ENCODE measurements around the gene SP110.
"Not testable (repeated sequence)": the region's sequence is repeated elsewhere in the genome, so short reads cannot be mapped to it uniquely, and the experiment has no call there.

Gene SP110

DNA sequence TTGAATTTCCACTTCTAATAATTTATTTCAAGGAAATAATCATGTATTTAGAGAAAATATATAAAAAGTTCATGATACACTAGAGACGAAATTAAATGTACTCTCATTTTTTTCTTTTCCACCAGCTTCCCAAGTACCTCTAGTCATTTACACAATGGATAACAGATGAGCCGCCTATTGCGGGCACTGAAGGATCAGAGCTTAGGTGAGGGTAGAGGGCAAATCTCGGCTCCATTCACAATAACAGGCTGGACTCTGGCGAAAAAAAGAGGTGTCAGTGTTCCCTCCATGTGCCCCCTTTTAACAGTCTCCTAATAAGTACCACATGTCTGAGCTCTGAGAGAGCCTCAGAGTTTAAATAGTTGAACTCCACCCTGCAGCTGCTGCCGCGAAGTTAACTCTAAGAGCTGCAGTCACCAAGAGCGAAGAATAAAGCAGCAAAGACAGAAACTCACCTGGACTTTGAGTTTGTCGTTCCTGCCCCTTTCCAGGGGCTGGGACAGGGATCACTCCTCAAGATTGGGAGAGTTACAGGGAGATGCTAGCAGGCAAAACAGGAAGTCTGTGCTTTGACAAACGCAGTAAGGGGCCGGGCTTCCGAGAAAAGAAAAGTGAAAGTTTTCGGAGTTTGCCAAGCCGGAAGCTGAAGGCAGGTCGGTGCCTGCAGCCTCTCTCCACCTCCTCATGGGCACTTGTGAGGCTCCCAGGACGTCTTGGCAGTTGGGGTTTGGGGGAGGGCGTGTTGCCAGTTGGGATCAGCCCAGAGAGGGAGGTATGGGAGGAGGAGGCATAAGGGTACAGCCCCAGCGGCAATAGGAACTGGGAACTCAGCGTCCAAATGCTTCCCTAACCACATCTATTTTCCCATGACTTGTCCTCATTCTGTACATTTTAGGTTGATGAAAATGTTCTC lies at the start of gene SP110:
SP110 (minus strand) TSS at position 566 of the 913 bp plus-strand sequence. CDS start 3,057 bp downstream, outside the sequence.
- FAIRE-seq, result no peak

DNA sequence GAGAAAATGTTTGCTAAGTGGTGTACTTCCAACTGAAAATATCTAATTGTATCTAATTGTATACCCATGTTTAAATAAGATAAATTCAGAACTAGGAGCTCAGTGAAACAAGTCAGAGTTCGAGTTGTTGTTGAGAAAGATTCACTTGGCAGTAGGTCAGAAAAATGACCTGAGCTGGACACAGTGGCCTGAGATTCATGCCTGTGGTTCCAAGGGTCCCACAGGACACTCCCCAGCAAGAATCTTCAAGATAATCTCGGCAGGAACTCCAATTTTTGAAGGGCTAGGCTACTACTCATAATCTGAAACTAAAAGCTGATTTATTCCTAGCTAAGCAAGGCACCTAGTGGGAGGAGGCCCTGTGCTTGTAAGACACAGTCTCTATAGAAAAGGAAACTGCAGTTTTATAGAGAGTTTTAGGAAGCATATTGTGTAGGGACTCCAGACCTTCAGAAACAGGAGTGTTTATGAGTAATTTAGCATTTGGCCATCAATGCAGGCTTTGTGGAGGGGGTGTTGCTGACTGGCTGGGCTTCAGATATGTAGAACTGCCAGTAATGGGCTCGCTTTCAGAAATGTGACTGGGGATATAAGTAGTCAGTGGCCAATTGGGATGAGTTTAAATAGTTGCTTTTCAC lies 48.9 kb upstream of the SP110 start:
- FAIRE-seq, result no peak

DNA sequence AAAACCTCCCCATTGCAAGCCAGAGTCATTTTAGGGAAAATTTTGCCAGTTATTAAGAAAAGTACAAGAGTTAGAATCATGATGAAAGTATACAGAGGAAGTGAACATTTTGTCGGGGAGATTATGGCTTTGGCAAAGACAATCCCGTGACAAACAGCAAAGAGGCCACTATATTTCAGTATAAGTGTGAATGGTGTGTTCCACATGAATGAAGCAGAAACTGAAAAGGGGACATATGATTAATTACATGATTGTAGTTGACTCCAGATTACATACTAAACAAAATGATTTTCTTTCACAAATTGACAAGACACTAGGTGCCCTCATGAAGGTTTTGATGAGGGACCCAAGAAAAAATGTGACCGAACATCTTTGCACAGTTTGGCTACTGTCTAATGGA lies 47.8 kb upstream of the SP110 start:
- FAIRE-seq, result no peak

DNA sequence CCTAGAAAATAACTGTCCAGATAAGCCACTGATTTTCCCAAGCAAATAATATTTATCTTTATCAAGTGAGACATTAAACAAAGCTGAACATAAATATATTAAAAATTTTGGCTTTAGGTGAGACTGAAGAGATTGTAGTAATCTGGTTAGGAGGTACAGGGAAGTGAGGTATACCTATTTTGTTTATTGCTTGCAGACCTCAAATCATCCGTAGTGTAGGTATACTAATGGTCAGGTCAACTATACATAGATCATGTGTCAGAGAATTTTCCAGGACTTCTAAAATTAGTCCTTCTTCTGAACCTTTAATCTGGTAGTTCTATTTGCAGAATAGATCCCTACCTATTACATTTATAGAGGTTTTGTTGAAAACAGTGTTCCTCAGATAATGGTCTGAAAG lies 47.3 kb upstream of the SP110 start:
- FAIRE-seq, result no peak

DNA sequence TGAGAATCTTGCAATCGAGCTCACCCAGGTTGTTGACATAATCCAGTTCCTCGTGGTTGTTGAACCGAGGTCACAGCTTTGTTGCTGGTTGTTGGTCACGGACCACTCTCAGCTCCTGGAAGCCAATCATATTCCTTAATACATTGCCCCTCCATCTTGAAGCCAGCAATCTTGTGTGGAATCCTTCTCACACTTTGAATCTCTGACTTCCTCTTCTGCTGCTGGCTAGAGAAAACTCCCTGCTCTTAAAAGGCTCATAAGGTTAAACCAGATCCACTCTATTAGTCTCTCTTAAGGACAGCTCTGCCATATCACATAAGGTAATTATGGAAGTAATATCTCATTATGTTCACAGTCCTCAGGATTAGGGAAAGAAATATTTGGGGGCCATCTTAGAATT lies 46.9 kb upstream of the SP110 start:
- FAIRE-seq, result no peak

DNA sequence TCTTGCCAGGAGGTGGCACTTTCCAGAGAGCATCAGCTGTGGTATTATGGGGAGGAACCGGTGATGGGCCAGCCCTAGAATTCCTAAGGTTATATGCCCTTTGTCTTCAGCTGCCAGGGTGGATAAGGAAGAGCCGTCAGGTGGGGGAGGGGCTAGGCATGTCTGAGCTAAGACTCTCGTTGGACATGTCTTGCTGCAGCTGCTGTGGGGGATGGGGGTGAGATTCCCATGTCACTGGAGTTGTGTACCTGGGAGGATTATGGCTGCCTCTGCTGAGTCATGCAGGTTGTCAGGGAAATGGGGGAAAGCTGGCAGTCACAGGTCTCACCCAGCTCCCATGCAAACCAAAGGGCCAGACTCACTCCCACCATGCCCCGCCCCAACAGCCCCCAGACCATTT lies 45.2 kb upstream of the SP110 start:
- not testable (repeated sequence) for FAIRE-seq

DNA sequence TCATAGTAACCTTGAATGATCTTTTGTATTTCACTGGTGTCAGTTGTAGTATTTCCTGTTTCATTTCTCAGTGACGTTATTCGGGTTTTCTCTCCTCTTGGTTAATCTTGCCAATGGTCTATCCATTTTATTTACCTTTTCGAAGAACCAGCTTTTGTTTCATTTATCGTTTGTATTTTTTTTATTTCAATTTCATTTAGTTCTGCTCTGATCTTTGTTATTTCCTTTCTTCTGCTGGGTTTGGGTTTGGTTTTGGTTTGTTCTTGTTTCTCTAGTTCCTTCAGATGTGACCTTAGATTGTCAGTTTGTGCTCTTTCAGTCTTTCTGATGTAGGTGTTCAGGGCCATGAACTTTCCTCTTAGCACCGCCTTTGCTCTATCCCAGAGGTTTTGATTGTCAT lies 42.5 kb upstream of the SP110 start:
- no peak for FAIRE-seq

DNA sequence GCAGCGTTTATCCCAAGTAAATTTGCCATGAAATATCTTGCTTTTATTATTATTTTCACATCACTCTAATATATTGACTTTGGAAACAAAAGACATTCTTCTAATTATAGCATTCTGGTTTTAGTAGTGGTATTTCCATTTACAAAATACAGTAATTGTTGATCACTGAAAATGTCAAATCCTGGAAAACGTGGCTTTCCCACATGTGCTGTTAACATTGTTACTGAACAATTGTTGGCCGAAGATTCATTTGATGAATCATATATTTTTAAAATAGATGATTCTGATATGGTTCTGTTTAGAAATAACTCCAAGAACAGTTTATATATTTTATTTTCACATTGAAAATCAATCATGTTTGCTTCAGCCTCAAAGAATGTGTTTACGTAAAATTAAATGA lies 38.7 kb upstream of the SP110 start:
- FAIRE-seq, result no peak

DNA sequence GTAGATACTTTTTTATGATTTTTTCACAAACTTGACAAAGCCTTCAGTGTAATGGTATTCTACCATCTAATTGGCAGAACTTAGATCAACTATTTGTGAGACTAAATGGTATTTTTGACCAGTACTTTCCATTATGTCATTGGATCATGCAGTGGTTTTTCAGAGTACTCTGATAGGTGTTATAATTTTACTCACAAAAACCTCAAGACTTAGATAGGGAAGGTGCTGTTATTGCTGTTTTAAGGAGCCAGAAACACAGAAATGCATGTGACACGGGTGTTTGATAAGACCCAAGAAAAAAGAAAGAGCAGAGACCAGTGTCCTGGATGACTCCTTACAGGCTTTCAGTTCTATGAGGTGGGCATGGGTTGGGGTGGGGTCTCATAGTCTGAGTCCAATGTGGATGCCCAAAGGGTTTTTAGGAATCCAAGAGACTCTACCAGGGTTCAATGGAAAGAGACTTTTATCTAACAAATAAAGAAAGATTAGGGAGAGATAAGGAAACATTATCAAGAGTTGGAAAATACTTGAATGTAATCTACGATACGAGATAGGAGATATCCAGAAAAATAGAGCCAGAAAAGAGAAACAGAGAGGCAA lies 37.0 kb upstream of the SP110 start:
- FAIRE-seq, result no peak

DNA sequence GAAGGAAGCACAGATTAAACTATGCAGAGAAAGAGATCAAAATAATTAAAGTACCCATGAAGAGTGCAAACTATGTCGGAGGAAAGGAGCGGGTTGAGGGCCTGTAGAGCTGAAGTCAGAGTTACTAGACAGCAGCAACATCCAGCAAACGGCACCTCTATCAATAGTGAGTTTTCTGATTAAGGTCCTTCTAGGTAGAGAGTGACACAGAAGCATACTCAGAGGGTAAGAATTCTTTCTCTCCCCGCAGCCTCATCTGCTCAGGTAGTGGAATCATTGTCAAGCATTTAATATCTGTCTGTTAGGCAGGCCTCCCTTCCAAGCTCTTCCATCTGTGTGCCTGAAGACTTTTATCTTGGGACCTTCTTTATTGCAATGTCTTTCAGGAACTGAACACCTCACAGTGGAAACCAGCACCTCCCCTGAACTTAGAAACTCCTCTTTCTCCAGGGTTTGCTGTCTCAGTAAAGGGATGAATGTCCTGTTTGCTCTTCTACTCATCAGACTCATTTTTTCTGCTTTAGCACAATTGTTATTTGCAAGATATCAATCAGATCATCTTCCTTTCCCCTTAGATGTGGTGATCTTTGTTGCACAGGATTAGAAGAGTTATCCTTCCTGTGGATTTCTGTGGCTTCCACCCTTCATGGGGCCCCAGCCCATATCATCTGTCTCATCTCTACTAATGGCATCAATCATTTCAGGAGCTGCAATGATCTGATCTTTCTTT lies 34.5 kb upstream of the SP110 start:
- no peak for FAIRE-seq

DNA sequence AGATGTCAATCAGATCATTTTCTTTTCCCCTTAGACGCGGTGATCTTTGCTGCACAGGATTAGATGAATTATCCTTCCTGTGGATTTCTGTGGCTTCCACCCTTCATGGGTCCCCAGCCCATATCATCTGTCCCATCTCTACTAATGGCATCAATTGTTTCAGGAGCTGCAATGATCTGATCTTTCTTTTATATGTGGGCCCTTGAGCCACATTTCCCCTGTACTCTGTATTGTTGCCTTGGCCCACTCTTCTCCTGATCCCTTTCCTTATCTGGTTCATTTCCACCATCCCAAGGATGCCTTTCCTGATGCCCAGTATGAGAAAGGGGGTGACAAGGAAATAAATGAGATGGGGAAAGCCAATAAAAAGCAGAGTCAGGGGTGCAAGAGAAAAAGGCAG lies 30.4 kb upstream of the SP110 start:
- no peak for FAIRE-seq

DNA sequence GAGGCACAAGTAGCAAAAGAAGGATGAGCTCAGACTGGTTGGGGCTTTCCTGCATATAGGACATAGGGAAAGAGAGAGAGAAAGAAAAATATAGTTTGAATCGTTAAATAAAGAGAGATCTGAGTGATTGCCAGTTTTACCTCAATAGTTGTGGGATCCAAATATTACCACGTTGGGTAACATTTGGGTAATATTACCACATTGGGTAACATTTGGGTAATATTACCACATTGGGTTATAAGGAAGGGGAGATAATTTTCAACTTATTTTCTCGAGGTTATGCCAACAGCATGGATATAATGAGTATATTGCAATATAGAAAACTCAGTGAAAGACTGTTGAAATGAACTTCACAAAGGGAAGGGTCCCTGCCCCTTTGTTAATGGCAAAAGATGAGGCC lies 26.4 kb upstream of the SP110 start:
- FAIRE-seq, result no peak

DNA sequence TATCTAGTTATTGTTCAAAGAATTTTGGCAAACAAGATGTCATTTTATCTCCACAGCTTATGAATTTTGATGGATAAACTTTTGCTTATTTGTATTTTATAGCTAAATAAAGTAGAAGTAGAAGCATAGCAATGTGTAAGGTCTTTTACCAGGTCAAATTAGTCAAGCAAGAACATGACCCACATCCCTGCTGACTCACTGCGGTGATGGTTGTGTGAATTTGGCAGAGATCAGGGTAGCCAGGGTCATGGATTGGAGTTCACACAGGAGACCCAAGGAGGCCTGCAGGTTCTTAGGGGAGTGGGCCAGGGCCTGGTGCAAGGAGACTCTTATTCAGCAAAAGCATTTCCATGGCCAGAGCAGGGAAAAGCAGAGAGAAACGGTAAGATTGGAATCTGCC lies 24.4 kb upstream of the SP110 start:
- FAIRE-seq, result no peak

DNA sequence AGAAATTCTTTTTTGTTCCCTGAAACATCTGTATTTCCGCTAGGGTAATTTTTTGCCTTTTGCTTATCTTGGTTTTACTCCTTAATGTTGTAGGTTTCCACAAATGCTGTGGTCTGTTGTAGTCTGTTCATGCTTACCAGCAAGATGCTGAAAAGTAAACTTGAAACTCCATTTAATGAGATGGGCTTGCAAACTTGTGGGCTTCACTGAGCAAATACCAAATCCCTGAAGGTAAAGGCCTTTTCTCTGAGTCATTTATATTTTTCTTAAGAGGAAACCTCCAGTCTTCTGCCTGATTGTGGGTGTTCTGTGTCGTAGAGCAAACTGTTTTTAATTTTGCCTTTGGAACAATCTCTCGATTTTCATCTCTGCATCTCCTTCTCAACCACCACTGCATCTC lies 15.1 kb upstream of the SP110 start:
- FAIRE-seq, result no peak

DNA sequence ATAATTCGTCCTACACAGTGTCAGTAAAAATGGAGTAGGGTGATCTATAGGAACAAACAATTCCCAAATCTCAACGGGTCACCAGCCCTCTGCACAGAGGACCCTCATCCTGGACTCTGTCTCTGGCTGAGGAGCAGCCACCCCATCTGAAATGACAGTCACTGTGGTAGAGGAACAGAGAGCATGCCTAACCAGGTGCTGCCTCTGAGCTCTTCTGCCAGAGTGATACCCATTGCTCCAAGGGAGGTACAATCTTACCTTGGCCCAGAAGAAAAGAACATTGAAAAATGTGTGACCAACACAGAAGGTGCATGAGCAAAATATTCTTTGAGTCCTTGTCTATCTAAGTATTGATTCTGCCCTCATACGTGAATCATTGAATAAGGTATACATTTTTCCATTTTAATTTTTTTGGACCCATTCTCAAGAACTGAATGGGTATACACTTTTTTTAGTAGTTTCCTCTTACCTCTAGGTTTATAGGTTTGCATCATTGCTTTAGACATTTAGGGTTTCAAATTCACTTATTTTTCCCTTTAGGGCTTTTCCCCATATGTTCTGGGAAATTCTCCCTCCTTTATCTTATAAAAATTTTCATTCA lies 14.4 kb upstream of the SP110 start:
- no peak for FAIRE-seq

DNA sequence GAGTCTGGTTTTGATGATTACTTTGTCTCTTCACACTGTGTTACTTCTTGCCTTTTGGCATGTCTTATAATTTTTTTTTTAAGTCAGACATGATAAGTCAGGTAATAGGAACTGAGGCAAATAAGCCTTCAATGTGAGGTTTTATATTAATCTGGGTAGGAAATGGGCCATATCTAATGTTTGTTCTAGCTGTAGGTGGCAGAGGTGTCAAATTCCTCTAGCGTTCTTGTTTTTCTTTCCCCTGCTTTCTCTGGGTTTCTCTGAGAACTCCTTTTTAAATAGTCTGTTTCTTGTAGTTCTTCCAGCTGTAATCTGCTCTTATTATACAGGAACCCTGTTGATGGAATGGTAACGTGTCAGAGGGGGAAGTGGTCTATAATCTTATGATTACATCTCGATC lies 11.5 kb upstream of the SP110 start:
- no peak for FAIRE-seq

DNA sequence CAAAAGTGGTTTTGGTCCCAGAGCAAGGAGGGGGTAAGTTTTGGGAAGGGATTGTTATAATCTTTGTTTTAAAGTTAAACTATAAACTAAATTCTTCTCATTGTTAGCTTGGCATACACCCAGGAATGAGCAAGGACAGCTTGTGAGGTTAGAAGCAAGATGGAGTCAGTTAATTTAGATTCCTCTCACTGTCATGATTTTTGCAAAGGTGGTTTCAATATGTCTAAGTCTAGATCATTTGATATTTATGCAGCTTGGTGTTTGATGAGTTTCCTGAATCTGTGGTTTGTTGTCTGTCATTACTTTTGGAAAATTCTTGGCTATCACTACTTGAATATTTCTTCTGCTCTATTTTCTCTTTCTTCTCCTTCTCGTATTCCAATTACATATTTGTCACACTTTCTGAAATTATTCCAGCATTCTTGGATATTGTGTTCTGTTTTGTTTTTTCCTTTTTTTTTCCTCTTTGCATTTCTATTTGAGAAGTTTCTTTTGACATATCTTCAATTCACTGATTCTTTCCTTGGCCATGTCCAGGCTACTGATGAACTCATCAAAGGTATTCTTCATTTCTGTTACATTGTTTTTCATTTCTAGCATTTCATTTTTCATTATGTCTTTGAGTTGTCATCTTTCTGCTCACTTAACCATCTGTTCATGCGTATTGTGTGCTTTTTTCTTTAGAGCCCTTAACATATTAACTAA lies 10.9 kb upstream of the SP110 start:
- FAIRE-seq, result no peak

DNA sequence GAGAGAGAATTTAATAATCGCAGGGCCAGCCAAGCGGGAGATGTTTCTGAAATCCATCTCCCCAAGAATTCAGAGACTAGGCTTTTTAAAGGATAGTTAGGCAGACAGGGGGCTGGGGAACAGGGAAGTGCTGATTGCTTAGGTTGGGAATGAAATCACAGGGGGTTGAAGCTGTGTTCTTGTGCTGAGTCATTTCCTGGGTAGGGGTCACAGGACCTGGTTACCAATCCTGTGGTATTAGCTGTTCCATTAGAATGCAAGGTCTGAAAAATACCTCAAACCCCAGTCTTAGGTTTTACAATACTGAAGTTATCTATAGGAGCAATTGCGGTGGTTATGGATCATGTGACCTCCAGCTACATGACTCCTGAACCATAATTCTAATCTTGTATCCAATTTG lies 10.3 kb upstream of the SP110 start:
- FAIRE-seq, result no peak

DNA sequence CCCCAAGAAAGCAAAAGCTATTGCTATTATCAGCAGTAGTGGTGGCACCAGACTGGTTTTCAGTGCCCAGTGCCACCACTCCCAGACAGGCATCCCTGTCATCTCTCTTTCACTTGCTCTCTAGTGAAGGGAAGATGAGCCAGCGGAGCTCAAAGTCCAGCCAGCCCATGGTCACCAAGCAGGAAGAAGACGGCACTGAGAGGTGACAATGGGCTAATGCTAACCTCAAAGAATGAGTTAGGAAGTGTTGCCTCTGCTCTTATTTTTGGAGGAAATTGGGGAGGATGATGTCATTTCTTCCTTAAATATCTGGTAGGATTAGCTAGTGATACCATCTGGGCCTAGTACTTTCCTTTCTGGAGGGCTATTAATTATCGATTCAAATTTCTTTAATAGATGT lies 7.4 kb upstream of the SP110 start:
- no peak for FAIRE-seq

DNA sequence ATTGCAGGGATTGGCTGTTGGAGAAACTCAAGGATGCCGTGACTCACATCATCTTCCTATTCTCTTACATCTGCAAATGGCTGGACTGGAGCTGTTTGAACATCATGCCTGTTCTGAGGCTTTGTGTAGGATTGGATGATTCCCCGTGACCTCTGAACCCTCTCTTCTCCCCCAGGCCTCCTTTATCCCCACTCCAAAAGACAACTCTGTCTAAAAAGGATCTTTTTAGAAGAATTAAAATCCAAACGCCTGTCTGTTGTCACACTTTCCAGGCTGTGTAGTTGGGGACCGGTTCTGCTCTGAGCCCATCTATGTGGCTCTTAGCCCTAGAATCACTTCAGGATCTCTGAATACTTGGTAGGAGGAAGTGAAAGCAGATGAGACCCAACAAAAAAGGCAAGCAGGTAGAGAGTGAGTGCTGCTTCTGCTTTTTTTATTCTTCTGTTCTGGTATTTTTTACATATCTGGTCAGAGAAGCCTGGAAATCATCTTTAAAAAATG lies 6.3 kb upstream of the SP110 start:
- FAIRE-seq, result no peak

DNA sequence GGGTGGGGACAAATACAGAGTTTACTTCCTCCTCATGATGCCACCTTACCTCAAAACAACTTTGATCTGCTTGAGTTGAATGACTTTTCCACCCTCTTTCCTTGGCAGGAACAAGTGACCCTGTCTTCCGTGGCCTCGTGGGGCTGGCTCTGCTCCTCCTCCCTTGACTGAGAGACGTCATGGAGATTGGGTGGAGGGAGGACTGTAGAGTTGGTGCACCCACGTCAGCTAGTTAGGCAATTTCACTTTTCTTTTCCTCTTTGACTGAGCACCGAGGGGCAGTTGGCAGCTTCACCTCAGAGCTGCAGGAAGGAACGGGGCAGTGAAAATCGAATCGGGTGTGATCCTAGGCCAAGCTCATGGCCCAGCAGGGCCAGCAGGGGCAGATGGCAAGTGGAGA lies 5.7 kb upstream of the SP110 start, which contains the start of gene SP140:
SP140 (plus strand) TSS at position 251 of the 400 bp plus-strand sequence; CDS start at position 360, 109 bp downstream.
- FAIRE-seq, result no peak

DNA sequence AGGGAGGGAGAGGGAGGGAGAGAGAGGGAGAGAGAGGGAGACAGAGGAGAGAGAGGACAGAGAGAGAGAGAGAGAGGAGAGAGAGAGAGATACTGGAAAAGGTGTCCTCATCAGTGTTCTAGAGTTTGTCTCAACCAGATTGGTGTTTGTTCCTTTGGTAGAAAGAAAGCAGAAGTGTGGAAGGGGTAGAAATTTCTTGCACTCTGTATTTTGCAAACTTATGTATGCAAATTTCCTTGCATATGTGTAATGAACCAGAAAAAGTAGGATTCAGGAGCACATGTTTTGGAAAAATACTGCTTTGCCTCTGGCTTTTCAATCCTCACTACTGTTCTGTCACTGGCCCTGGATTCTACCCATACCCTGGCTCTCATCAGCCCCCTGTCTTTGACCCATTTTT lies 4.7 kb upstream of the SP110 start:
- FAIRE-seq, result no peak

All from TTC549 (cell line).